HEK293 (cell line): ENCODE measurements around the gene RGL4.

Source experiments
- CTCF ChIP-seq: fragments of 450-650 bp; formaldehyde crosslinking; IDR thresholded peaks from 2 replicates; pipeline ENCODE4 v1.5.1; 2016; ENCODE audit warnings: missing biosample characterization, missing genetic modification characterization
- PRDM2 ChIP-seq: fragments of 450-650 bp; formaldehyde crosslinking; IDR thresholded peaks from 2 replicates; pipeline ENCODE4 v1.5.1; 2016; ENCODE audit warnings: missing biosample characterization, missing genetic modification characterization, borderline replicate concordance
- PRDM4 ChIP-seq: fragments of 450-650 bp; formaldehyde crosslinking; IDR thresholded peaks from 2 replicates; pipeline ENCODE4 v1.5.1; 2017; ENCODE audit warnings: missing biosample characterization, missing genetic modification characterization
- ZBTB20 ChIP-seq: fragments of 450-650 bp; formaldehyde crosslinking; IDR thresholded peaks from 2 replicates; pipeline ENCODE4 v1.5.1; 2016; ENCODE audit warnings: missing biosample characterization, missing genetic modification characterization
- ZBTB21 ChIP-seq: fragments of 450-650 bp; formaldehyde crosslinking; IDR thresholded peaks from 2 replicates; pipeline ENCODE4 v1.5.1; 2017; ENCODE audit warnings: missing biosample characterization, missing genetic modification characterization
- ZBTB26 ChIP-seq: fragments of 450-650 bp; formaldehyde crosslinking; optimal IDR thresholded peaks from 2 replicates; pipeline ENCODE3; 2016; ENCODE audit warnings: missing biosample characterization, mild to moderate bottlenecking, missing genetic modification characterization
- ZNF10 ChIP-seq: fragments of 450-650 bp; formaldehyde crosslinking; IDR thresholded peaks from 2 replicates; pipeline ENCODE4 v1.5.1; 2017; ENCODE audit warnings: missing biosample characterization, missing genetic modification characterization
- ZNF24 ChIP-seq: fragments of 450-650 bp; formaldehyde crosslinking; IDR thresholded peaks from 2 replicates; pipeline ENCODE4 v1.5.1; 2016; ENCODE audit warnings: missing biosample characterization, missing genetic modification characterization
- ZNF530 ChIP-seq: fragments of 450-650 bp; formaldehyde crosslinking; IDR thresholded peaks from 2 replicates; pipeline ENCODE4 v1.5.1; 2016; ENCODE audit warnings: low read depth, missing biosample characterization, missing genetic modification characterization
- ZNF777 ChIP-seq: fragments of 450-650 bp; formaldehyde crosslinking; IDR thresholded peaks from 2 replicates; pipeline ENCODE4 v1.5.1; 2017; ENCODE audit warnings: missing biosample characterization, missing genetic modification characterization, borderline replicate concordance

- TF ChIP-seq PRDM2 (tag by site-specific recombination), result no peak
- no peak for TF ChIP-seq ZBTB26 (tag by site-specific recombination)
- TF ChIP-seq ZNF10, result no peak
- no peak for TF ChIP-seq ZNF530 (tag by site-specific recombination)
- no peak for TF ChIP-seq CTCF
- TF ChIP-seq PRDM4, result no peak
- TF ChIP-seq ZBTB21 (tag by site-specific recombination), result no peak
- TF ChIP-seq ZNF777 (tag by site-specific recombination), result no peak
- no peak for TF ChIP-seq ZNF24
- TF ChIP-seq ZBTB20, result no peak
Observed at GRCh38 chr22:23698673-23699235, 7.9 kb downstream of the RGL4 start.
